HG03060 (cell line): ENCODE measurements around the gene SELENON.

Source experiments
- ATAC-seq: cut with Tn5 transposase; IDR thresholded peaks from one replicate; pipeline ENCODE4 v1.9.1; 2021; ENCODE audit warnings: low read depth, moderate number of reproducible peaks; ENCODE audit not compliant: unreplicated experiment

SELENON gene

DNA sequence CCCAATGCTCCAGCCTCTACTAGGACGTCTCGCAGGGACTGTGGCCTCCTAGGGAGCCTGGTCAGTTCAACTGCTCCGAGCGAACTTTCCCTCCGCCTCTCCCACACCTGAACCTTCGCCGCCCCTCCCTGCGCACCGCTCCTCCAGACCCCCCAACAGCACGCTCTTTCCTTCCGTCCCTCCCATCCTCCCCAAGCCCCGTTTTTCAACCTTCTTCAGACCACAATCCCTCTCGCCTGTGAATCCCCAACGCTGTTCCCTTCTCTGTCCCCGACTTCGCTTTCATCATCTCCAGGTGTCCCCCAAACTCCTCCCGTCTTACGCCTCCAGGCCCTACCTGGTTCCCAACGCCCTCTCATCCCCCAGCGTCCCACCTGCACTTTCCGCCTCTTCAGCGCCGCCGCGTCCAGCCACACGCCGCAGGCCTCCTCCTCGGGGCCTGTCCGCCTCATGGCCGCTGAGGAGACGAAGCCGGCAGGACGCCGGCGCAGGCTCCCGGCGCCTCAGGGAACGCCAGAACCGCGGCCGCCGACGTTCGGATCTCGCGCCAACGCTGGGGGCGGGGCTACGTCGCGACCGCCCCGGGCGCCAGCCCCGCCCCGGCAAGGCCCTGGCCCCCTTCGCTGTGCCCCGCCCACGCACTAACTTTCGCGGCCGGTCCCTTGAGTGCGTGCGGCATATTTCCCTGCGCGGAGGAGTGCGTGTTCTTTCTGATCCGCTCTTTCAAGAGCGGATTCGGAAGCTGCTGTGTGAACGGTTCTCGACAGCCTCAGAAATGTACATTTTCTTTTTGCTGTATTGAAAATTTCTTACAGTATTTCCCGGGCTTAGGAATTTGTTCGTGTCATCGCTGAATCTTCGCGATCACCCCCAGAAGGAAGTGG lies 59.2 kb downstream of the SELENON start, which contains the start of gene AUNIP:
TSS of gene AUNIP (minus strand) at position 552 of the 884 bp plus-strand sequence. CDS start at position 452, 100 bp downstream.
- ATAC-seq: no peak

- no peak for ATAC-seq
Measured at GRCh38 chr1:25861316-25862286, 61.6 kb downstream of the SELENON start.

- ATAC-seq: no peak
Measured at GRCh38 chr1:25862785-25863485, 62.9 kb downstream of the SELENON start.

DNA sequence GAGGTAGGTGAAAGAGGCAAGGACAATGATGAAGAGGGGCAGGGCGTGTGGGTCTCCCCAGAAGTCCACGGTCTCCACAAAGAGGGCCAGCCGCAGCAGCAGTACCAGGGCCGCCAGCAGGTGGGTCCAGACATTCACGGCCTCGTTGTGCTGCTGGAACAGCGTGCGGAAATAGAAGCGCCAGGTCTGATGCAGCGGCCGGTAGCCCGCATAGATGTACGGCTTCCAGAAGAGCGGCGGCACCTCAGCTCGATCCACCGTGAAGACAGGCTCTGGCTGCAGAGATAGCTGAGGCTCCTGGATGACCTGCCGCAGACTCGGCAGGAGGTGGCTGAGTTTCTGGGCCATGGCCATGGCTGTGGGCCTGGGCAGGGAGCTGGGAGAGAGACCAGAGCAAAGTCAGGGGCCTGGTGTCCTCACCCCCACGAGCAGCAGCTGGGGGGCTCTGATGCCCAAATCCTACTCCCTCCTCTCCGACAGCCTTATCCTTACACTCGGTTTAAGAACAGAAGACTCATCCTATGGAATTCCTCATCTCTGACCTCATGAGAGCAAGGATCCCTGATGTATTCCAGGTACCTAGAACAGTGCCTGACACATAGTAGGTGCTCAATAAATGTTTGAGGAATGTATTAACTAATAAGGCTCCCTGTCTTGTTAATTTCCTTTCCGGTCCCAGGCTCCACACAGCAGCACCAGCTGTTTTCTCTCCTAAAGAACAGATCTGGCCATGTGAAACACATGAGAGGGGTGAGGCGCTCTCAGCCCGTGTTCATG lies 63.7 kb downstream of the SELENON start:
- no peak for ATAC-seq

GRCh38 chr1:25864434-25864833 lies 64.4 kb downstream of the SELENON start:
- ATAC-seq: no peak

DNA sequence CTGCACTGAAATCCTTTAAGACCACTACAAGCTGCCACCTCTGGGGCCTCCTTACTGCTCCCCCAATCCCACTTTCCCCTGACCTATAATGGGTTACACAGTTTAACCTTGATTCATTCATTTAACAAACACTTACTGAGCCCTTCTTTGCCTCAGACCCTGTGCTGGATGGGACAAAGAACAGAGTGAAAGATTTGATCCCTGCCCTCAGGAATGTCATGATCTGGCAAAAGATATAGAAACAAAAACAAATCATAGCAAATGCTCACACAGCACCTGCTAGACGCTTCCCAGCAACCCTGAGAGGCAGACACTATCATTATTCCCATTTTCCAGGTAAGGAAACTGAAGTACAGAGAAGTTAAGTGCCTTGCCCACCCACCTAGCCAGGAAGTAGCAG lies 66.3 kb downstream of the SELENON start:
- ATAC-seq: no peak

- no peak for ATAC-seq
Measured at GRCh38 chr1:25867210-25867991, 67.4 kb downstream of the SELENON start.
